ENCODE measurements around the gene MOV10.
"Not testable (repeated sequence)": the region's sequence is repeated elsewhere in the genome, so short reads cannot be mapped to it uniquely, and the experiment has no call there.

The MOV10 gene

GRCh38 chr1:112714313-112715263 lies 40.1 kb downstream of the MOV10 start:
- no peak for DNase-seq

GRCh38 chr1:112715264-112716053 lies 41.0 kb downstream of the MOV10 start, which contains the start of gene PPM1J:
TSS of gene PPM1J (minus strand) at chr1:112715332. CDS start at chr1:112715301, 31 bp downstream.
- DNase-seq: peak; percentile 95 to 100

GRCh38 chr1:112716133-112716720 lies 41.8 kb downstream of the MOV10 start:
- peak; percentile 72 to 96 for DNase-seq

- DNase-seq: no peak
Measured at GRCh38 chr1:112717263-112717873, 42.9 kb downstream of the MOV10 start.

GRCh38 chr1:112718691-112719418 lies 44.4 kb downstream of the MOV10 start:
- DNase-seq: peak; percentile 75 to 88

GRCh38 chr1:112719706-112720105 lies 45.2 kb downstream of the MOV10 start:
- DNase-seq: no peak

GRCh38 chr1:112720800-112721199 lies 46.3 kb downstream of the MOV10 start:
- DNase-seq: peak; percentile 27 to 59

GRCh38 chr1:112721294-112721693 lies 46.8 kb downstream of the MOV10 start:
- not testable (repeated sequence) for DNase-seq

GRCh38 chr1:112721966-112722524 lies 47.6 kb downstream of the MOV10 start:
- no peak for DNase-seq

- DNase-seq: peak; percentile 60 to 76
Measured at GRCh38 chr1:112722601-112723510, 48.4 kb downstream of the MOV10 start.

GRCh38 chr1:112723511-112723839 lies 49.0 kb downstream of the MOV10 start:
- DNase-seq: no peak

- DNase-seq: not testable (repeated sequence)
Measured at GRCh38 chr1:112724240-112724639, 49.8 kb downstream of the MOV10 start.

- DNase-seq: no peak
Measured at GRCh38 chr1:112727716-112728115, 53.3 kb downstream of the MOV10 start.

- DNase-seq: not testable (repeated sequence)
Measured at GRCh38 chr1:112728306-112728971, 54.0 kb downstream of the MOV10 start.

GRCh38 chr1:112729011-112729410 lies 54.6 kb downstream of the MOV10 start:
- not testable (repeated sequence) for DNase-seq

GRCh38 chr1:112729909-112730308 lies 55.5 kb downstream of the MOV10 start:
- no peak for DNase-seq

- no peak for DNase-seq
Measured at GRCh38 chr1:112731451-112731850, 57.0 kb downstream of the MOV10 start.

- peak; percentile 77 to 87 for DNase-seq
Measured at GRCh38 chr1:112735752-112736151, 61.3 kb downstream of the MOV10 start.

GRCh38 chr1:112737573-112737972 lies 63.1 kb downstream of the MOV10 start:
- no peak for DNase-seq

All from inflammatory macrophage treated with lipopolysaccharide for 1 hour (primary cell).